K562 (cell line): Measurements from ENCODE around the gene CLEC2D.

ENCODE experiments used
- EZH2 ChIP-seq: IDR thresholded peaks from 2 replicates; pipeline ENCODE4 v1.6.1; 2012; ENCODE audit warnings: low read depth, mild to moderate bottlenecking, inconsistent platforms, low read length, borderline replicate concordance
- MTF1 ChIP-seq: fragments of 250-450 bp; sonication (Bioruptor Pico); IDR thresholded peaks from 2 replicates; pipeline ENCODE4 v1.9.0; 2021; ENCODE audit warnings: moderate library complexity, mild to moderate bottlenecking, inconsistent platforms, borderline replicate concordance
- MYC ChIP-seq, 2 experiments: fragments of 250-450 bp in 1 of 2; sonication (Bioruptor Pico) in 1 of 2; IDR thresholded peaks; 2 replicates each; pipeline versions ENCODE4 v1.5.1 to v1.6.1; 2012 to 2021; ENCODE audit warnings: low read depth in 2 of 2, borderline replicate concordance in 1 of 2, improper control_type of control experiment in 1 of 2, low read length in 1 of 2, mild to moderate bottlenecking in 1 of 2, moderate library complexity in 1 of 2
- POLR2A ChIP-seq: fragments of 450-650 bp; conservative IDR thresholded peaks from 2 replicates; pipeline ENCODE4 v1.6.1; 2016
- RCOR1 ChIP-seq, 2 experiments: IDR thresholded peaks; 2 replicates each; pipeline ENCODE4 v1.6.1; 2012; ENCODE audit warnings: low read depth in 2 of 2, low read length in 2 of 2, borderline replicate concordance in 1 of 2, improper control_type of control experiment in 1 of 2
- SETDB1 ChIP-seq: IDR thresholded peaks from one replicate; pipeline ENCODE4 v1.6.1; 2012; ENCODE audit warnings: low read length, control low read depth, inconsistent platforms
- SFPQ ChIP-seq: fragments of 200-400 bp; formaldehyde crosslinking; IDR thresholded peaks from 2 replicates; pipeline ENCODE4 v1.6.1; 2017; ENCODE audit warnings: mild to moderate bottlenecking, low read depth, low read length, moderate library complexity
- SNAPC5 ChIP-seq: fragments of 250-450 bp; sonication (Bioruptor Pico); IDR thresholded peaks from 2 replicates; pipeline ENCODE4 v1.8.0; 2021; ENCODE audit warnings: moderate library complexity, mild to moderate bottlenecking, inconsistent platforms
- TCF7L2 ChIP-seq: fragments of 150-350 bp; IDR thresholded peaks from 2 replicates; pipeline ENCODE4 v1.6.1; 2016; ENCODE audit warnings: low read depth, mild to moderate bottlenecking, low read length, moderate library complexity

GRCh38 chr12:9642606-9643265 is 26.8 kb upstream of the CLEC2D start:
- TF ChIP-seq TCF7L2 (no peak), RCOR1 (IDR thresholded peaks at IDR 0.05; ENCODE audit: borderline replicate concordance in 1 of 2, low read depth in 2 of 2, low read length in 2 of 2) (no peak), SFPQ (no peak), MTF1 (CRISPR knock-in tag) (no peak), POLR2A (no peak), SETDB1 (no peak), MYC (IDR thresholded peaks at IDR 0.05; ENCODE audit: low read depth, low read length) (no peak), MYC (CRISPR knock-in tag; IDR thresholded peaks at IDR 0.05; ENCODE audit: borderline replicate concordance, low read depth) (no peak), EZH2 (no peak), SNAPC5 (CRISPR knock-in tag) (no peak)
